Stomach smooth muscle (tissue), 2 donors: ENCODE results near the gene SPATA25.

Experiments used
- H3K27ac ChIP-seq: one replicate; pipeline ENCODE4 v1.7.0; 2013; ENCODE audit warnings: mild to moderate bottlenecking, low read length, inconsistent platforms
- H3K27me3 ChIP-seq, 2 donors: one replicate each; pipeline ENCODE4 v1.7.0; 2013; ENCODE audit warnings: low read length in 2 of 2; ENCODE audit not compliant: insufficient read depth in 2 of 2, control insufficient read depth in 1 of 2
- H3K36me3 ChIP-seq, 2 donors: one replicate each; pipeline ENCODE4 v1.7.0; 2013; ENCODE audit warnings: low read length in 2 of 2; ENCODE audit not compliant: control insufficient read depth in 2 of 2, insufficient read depth in 2 of 2
- H3K4me1 ChIP-seq: one replicate; pipeline ENCODE4 v1.7.0; 2013; ENCODE audit warnings: low read length; ENCODE audit not compliant: control insufficient read depth, insufficient read depth
- H3K4me3 ChIP-seq, 2 donors: one replicate each; pipeline ENCODE4 v1.7.0; 2013; ENCODE audit warnings: low read length in 2 of 2
- H3K9ac ChIP-seq, 2 donors: one replicate each; pipeline ENCODE4 v1.7.0; 2013; ENCODE audit warnings: low read length in 2 of 2, mild to moderate bottlenecking in 1 of 2
- H3K9me3 ChIP-seq, 2 donors: one replicate each; pipeline ENCODE4 v1.7.0; 2013; ENCODE audit warnings: low read length in 2 of 2; ENCODE audit not compliant: control insufficient read depth in 2 of 2
- donor health status: healthy.
- donor health status: Pancreatic carcinoma.

Gene SPATA25

GRCh38 chr20:45890985-45891983 lies 3.9 kb upstream of the SPATA25 start, which contains the start of the genes CTSA and NEURL2:
Gene CTSA (plus strand): TSS chr20:45891335. CDS start chr20:45891569, 234 bp downstream.
Gene NEURL2 (minus strand): TSS chr20:45891208. CDS start chr20:45890991, 217 bp downstream.
- H3K27me3 ChIP-seq = no peaks in the 10 kb centered on the region
- H3K9ac ChIP-seq = peak within 1 kb of the TSS; percentile 82 to 92
- peak within 1 kb of the TSS; percentile 80 for H3K27ac ChIP-seq
- H3K9me3 ChIP-seq = no peaks in the 10 kb centered on the region
- H3K4me1 ChIP-seq = peaks cover 26% of the 10 kb centered on the region
- H3K36me3 ChIP-seq = peaks cover 22 to 24% of the 10 kb centered on the region in 2 donors
- peak within 1 kb of the TSS; percentile 67 to 88 for H3K4me3 ChIP-seq

GRCh38 chr20:45890077-45890984 lies 2.9 kb upstream of the SPATA25 start:
- Histone ChIP-seq H3K9me3 (no peaks in the 10 kb centered on the region), H3K4me3 (peak overlapping the region; percentile 67 to 88), H3K27ac (peak overlapping the region; percentile 80), H3K9ac (peak overlapping the region; percentile 82 to 92), H3K36me3 (peaks cover 22 to 24% of the 10 kb centered on the region in 2 donors), H3K27me3 (no peaks in the 10 kb centered on the region), H3K4me1 (peaks cover 26% of the 10 kb centered on the region)

GRCh38 chr20:45888681-45889080 lies 1.3 kb upstream of the SPATA25 start:
- no peaks in the 10 kb centered on the region for H3K27me3 ChIP-seq
- peaks cover 26% of the 10 kb centered on the region for H3K4me1 ChIP-seq
- H3K9ac ChIP-seq = peak overlapping the region in 1 of 2 donors; percentile 15
- H3K4me3 ChIP-seq = no peak overlapping the region
- peaks cover 11 to 19% of the 10 kb centered on the region in 2 donors for H3K36me3 ChIP-seq
- no peak overlapping the region for H3K27ac ChIP-seq
- no peaks in the 10 kb centered on the region for H3K9me3 ChIP-seq

DNA sequence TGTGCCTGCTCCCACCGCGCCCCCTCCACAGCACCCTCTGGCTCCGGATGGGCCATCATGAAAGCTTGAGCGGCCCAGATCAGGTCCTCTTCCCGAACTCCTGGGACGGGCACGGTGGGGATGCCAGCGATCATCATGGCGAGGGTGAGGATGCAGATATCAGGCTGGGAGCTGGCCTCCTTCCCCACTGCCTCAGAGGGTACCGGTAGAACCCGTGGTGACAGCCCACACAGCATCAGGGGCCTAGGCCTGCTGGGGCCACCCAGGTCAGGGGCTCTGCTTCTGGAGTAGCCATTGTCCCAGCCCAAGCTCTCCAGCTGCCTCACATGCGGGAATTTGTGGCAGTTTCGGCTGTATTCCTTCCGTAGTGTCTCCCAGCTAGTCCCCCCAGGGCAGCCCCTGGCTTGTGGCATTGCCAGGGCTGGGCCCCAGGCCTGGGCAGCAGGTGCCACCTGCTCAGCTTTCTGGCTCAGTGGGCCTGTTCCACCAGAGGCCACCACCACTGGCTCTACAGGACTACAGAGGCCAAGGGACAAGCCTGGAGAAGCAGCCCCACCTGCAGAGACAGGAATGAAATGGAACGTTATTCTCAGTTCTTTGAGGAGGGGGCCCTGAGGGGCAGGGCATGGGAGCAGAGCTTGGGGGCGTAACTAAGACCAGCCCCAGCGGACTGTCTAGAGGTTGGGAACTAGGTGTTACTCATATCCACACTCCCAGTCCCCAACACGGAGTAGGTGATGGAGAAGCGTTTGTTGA lies 654 bp downstream of the SPATA25 start:
- Histone ChIP-seq H3K27me3 (no peaks in the 10 kb centered on the region), H3K27ac (no peak overlapping the region), H3K4me1 (peaks cover 21% of the 10 kb centered on the region), H3K36me3 (peaks cover 15 to 29% of the 10 kb centered on the region in 2 donors), H3K4me3 (no peak overlapping the region), H3K9me3 (no peaks in the 10 kb centered on the region), H3K9ac (no peak overlapping the region)

GRCh38 chr20:45883100-45883469 lies 4.3 kb downstream of the SPATA25 start:
- Histone ChIP-seq H3K27me3 (no peaks in the 10 kb centered on the region), H3K4me1 (peaks cover 11% of the 10 kb centered on the region), H3K27ac (no peak overlapping the region), H3K9ac (no peak overlapping the region), H3K36me3 (peaks cover 21 to 33% of the 10 kb centered on the region in 2 donors), H3K4me3 (no peak overlapping the region), H3K9me3 (no peaks in the 10 kb centered on the region)

- Histone ChIP-seq H3K27ac (no peak overlapping the region), H3K36me3 (peaks cover 26 to 36% of the 10 kb centered on the region in 2 donors)
Observed at GRCh38 chr20:45882469-45883099, 4.8 kb downstream of the SPATA25 start.

DNA sequence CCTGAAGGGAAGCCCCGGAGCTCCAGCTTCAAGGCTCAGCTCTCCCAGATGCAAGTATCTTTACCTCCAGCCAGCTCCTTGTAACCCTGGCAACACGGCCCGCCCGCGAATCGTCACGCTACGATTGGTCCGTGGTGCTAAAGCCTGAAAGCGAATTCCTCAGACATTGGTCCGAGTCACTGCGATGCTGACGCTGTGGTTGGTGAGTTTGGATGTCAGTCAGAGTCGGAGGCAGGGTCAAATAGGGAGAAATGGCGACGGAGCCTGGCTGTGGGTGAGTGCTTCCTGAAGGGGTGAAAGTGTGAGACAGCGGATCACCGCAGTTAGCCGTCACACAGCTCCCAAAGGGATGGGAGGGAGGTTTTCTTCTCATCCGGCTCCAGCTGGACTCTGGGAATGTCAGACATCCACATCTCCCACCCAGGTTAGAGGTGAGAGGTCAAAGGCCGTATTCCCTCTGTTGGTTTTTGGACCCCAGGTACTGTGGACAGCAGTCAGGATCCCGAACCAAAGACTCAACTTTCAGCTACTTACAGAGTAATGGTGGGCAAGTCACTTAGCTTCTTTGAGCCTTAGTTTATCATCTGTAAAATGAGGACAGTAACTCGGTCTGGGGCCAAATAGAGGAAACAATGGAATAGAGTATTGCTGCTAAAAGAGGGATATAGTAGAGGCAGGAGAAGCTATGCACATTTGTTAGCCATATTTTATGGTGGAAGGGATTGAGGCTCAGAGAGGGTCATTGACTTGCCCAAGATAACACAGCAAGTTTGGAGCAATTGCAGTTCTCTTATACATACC lies 6.2 kb downstream of the SPATA25 start, which contains the start of gene ZSWIM1:
Gene ZSWIM1 (plus strand): TSS at position 240 of the 801 bp plus-strand sequence. CDS start 1,366 bp downstream, outside the sequence.
- peaks cover 11% of the 10 kb centered on the region for H3K4me1 ChIP-seq
- peak within 1 kb of the TSS; percentile 95 to 99 for H3K9ac ChIP-seq
- H3K36me3 ChIP-seq = peaks cover 32 to 39% of the 10 kb centered on the region in 2 donors
- no peaks in the 10 kb centered on the region for H3K9me3 ChIP-seq
- no peaks in the 10 kb centered on the region for H3K27me3 ChIP-seq
- peak within 1 kb of the TSS; percentile 94 to 95 for H3K4me3 ChIP-seq
- H3K27ac ChIP-seq = peak within 1 kb of the TSS; percentile 89

More at GRCh38 chr20:45882469-45883099, 4.8 kb downstream of the SPATA25 start:
- Histone ChIP-seq H3K9ac (no peak overlapping the region), H3K9me3 (no peaks in the 10 kb centered on the region), H3K4me1 (peaks cover 11% of the 10 kb centered on the region), H3K27me3 (no peaks in the 10 kb centered on the region), H3K4me3 (no peak overlapping the region)

DNA sequence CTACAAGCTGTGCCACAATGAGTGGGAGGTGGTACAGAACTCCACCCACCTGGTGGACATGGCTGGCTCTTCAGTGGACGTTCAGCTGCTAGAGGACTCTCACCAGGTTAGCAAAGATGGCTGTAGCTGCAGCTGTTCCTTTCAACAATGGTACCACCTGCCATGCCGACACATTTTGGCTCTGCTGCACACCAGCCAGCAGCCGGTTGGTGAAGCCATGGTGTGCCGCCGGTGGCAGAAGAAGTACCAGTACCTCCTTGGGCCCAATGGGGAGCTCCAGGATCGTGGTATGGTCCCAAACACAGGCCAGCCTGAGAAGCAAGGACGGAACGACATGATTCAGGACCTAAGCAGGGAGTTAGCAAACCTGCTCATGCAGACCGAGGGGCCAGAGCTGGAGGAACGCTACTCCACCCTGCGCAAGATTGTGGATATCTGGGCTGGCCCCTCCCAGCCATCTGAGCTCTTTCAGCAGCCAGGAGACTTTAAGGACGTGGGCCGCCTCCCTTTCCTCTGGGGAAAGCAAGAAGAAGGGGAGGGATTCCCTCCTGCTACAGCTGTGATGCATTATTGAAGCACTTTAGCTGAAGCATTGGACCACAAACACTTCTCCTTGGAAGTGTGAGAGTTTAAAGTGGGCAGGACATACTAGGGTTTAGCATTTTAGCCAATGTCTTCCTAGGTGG lies 9.2 kb downstream of the SPATA25 start:
- H3K27ac ChIP-seq = no peak overlapping the region

More for the DNA sequence above, 9.2 kb downstream of the SPATA25 start:
- peaks cover 24 to 25% of the 10 kb centered on the region in 2 donors for H3K36me3 ChIP-seq
- H3K4me1 ChIP-seq = peaks cover 8% of the 10 kb centered on the region
- no peaks in the 10 kb centered on the region for H3K9me3 ChIP-seq
- no peak overlapping the region for H3K9ac ChIP-seq
- H3K27me3 ChIP-seq = no peaks in the 10 kb centered on the region
- no peak overlapping the region for H3K4me3 ChIP-seq
